Suprapubic skin (tissue), 4 donors: ENCODE measurements around the gene FBRSL1. TPM values are rescaled to one million over a fixed set of nuclear protein-coding genes. Genes with fewer than 3 reads are reported as not detected.

Source experiments
- DNase-seq, 2 donors: peaks; one replicate each; pipeline ENCODE4 v3.0.0-alpha.2; 2019; ENCODE audit warnings: low spot score in 2 of 2
- H3K27ac ChIP-seq: fragments of 200-600 bp; sonication (generic); one replicate; pipeline ENCODE4 v1.5.1; 2019
- H3K27me3 ChIP-seq: fragments of 200-600 bp; sonication (generic); one replicate; pipeline ENCODE4 v1.5.1; 2019
- H3K36me3 ChIP-seq: fragments of 200-600 bp; sonication (generic); one replicate; pipeline ENCODE4 v1.5.1; 2019
- H3K4me1 ChIP-seq: fragments of 200-600 bp; sonication (generic); one replicate; pipeline ENCODE4 v1.5.1; 2019
- H3K4me3 ChIP-seq: fragments of 200-600 bp; sonication (generic); one replicate; pipeline ENCODE4 v1.5.1; 2019; ENCODE audit warnings: mild to moderate bottlenecking
- H3K9me3 ChIP-seq: fragments of 200-600 bp; sonication (generic); one replicate; pipeline ENCODE4 v1.5.1; 2019
- CTCF ChIP-seq, 2 donors: fragments of 200-600 bp in 1 of 2; fragments of 450-650 bp in 1 of 2; sonication (generic) in 1 of 2; IDR thresholded peaks; one replicate each; pipeline ENCODE4 v1.5.1; 2016 to 2019; ENCODE audit warnings: antibody characterized with exemption in 2 of 2, mild to moderate bottlenecking in 1 of 2, moderate library complexity in 1 of 2
- EP300 ChIP-seq: sonication (generic); formaldehyde crosslinking; IDR thresholded peaks from one replicate; pipeline ENCODE4 v1.6.1; 2017; ENCODE audit warnings: antibody characterized with exemption
- POLR2A ChIP-seq, 2 donors: fragments of 450-650 bp; IDR thresholded peaks; one replicate each; pipeline ENCODE4 v1.6.1; 2017; ENCODE audit warnings: antibody characterized with exemption in 2 of 2, mild to moderate bottlenecking in 2 of 2, moderate library complexity in 2 of 2
- POLR2AphosphoS5 ChIP-seq, 3 donors: sonication (generic); formaldehyde crosslinking; IDR thresholded peaks; one replicate each; pipeline ENCODE4 v1.6.1; 2017; ENCODE audit warnings: antibody characterized with exemption in 3 of 3
- WGBS: methylation state at CpG from one replicate; pipeline ENCODE4 v1.1.5; 2018; 5-methylcytosine and 5-hydroxymethylcytosine counted together
- total RNA-seq, 4 donors: library from RNA; depleted of rRNA; stranded (reverse); fragments of >200 nt; gene quantifications; one replicate each; pipeline ENCODE4 v1.1.0, GENCODE V29; 2016

FBRSL1 gene
- total RNA-seq, 4 donors from 2014 or later = 26.0 to 33.7 (median 27.2) TPM

GRCh38 chr12:132555686-132556085, 65.7 kb downstream of the FBRSL1 start:
- Histone ChIP-seq H3K27me3 (no peaks in the 10 kb centered on the region), H3K27ac (no peak overlapping the region), H3K4me1 (peaks cover 16% of the 10 kb centered on the region), H3K9me3 (no peaks in the 10 kb centered on the region), H3K4me3 (no peak overlapping the region), H3K36me3 (peaks cover 34% of the 10 kb centered on the region)
- DNase-seq = no peak
- TF ChIP-seq POLR2AphosphoS5 (IDR thresholded peaks at IDR 0.05) (no peak), EP300 (no peak), POLR2A (IDR thresholded peaks at IDR 0.05) (no peak), CTCF (IDR thresholded peaks at IDR 0.05) (no peak)
- 94% methylated on average over 13 of the region's 13 CpGs for WGBS

DNA sequence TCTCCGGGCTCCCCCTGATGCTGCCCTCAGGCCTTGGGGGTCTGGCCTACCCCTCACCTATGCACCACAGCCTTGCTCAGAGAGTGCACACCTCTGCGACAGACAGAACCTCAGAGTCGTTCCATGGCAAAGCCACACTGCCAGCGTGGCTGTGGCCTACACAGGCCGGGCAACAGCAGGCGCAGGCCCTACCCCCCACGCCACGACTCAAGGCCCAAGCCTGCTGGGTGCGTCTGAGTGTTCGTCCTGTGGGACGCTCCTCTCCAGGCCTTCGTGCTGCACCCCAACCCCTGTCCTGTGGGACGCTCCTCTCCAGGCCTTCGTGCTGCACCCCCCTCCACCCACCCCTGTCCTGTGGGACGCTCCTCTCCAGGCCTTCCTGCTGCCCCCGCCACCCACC, 66.3 kb downstream of the FBRSL1 start:
- Histone ChIP-seq H3K4me3 (no peak overlapping the region), H3K4me1 (peaks cover 21% of the 10 kb centered on the region), H3K27ac (no peak overlapping the region), H3K36me3 (peaks cover 29% of the 10 kb centered on the region), H3K9me3 (no peaks in the 10 kb centered on the region), H3K27me3 (no peaks in the 10 kb centered on the region)
- WGBS = 87% methylated on average over 8 of the region's 16 CpGs
- TF ChIP-seq POLR2AphosphoS5 (IDR thresholded peaks at IDR 0.05) = no peak
- no peak for TF ChIP-seq CTCF (IDR thresholded peaks at IDR 0.05)
- no peak for TF ChIP-seq EP300
- TF ChIP-seq POLR2A (IDR thresholded peaks at IDR 0.05) = no peak
- DNase-seq = no peak

- DNase-seq = no peak
- TF ChIP-seq CTCF (IDR thresholded peaks at IDR 0.05) (no peak), POLR2A (IDR thresholded peaks at IDR 0.05) (no peak)
- 96% methylated on average over 4 of the region's 17 CpGs for WGBS
Observed at GRCh38 chr12:132556801-132557200, 66.8 kb downstream of the FBRSL1 start.

DNA sequence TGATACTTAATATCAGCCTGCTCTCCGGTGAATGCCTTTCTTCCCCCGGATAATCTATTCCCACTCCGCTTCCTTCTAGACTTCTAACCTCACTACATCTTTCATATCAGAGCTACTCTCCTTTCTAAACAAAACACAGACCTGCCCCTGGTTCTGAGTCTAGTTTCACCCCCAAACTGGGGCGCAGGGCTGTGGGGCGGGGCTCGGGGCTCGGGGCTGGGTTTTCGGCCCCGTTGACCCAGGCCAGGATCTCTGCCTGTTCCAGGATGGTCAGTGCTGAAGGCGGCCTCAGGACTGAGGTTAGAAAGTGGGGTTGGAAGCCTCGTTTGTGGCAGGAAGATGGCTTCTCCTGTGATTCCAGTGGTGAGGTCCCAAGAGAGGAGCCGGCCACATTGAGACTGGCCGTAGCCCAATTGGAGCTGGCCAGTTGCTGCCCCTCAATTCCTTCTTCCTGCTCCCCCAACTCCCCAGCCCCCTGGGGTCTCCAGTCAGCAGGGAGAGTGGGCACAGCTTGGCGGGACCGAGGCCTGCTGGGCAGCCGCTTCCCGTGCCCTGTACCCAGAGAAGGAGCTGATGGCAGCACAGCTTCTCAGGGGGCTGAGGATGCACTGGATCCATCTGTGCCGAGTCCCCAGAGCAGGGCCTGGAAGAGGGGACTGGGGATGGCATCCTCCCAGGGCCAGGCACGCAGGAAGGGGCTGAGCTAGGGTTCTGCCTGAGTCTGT, 67.5 kb downstream of the FBRSL1 start:
- DNase-seq = no peak
- H3K9me3 ChIP-seq = no peaks in the 10 kb centered on the region
- no peaks in the 10 kb centered on the region for H3K27me3 ChIP-seq
- no peak overlapping the region for H3K4me3 ChIP-seq
- peaks cover 18% of the 10 kb centered on the region for H3K36me3 ChIP-seq
- peaks cover 25% of the 10 kb centered on the region for H3K4me1 ChIP-seq
- no peak overlapping the region for H3K27ac ChIP-seq
- TF ChIP-seq POLR2AphosphoS5 (IDR thresholded peaks at IDR 0.05) (no peak), CTCF (IDR thresholded peaks at IDR 0.05) (no peak), EP300 (no peak), POLR2A (IDR thresholded peaks at IDR 0.05) (no peak)
- WGBS = 98% methylated on average over 7 of the region's 19 CpGs

More at GRCh38 chr12:132556801-132557200, 66.8 kb downstream of the FBRSL1 start:
- peaks cover 25% of the 10 kb centered on the region for H3K36me3 ChIP-seq
- H3K27ac ChIP-seq = no peak overlapping the region
- H3K4me1 ChIP-seq = peaks cover 25% of the 10 kb centered on the region
- H3K27me3 ChIP-seq = no peaks in the 10 kb centered on the region
- no peaks in the 10 kb centered on the region for H3K9me3 ChIP-seq
- no peak overlapping the region for H3K4me3 ChIP-seq

- peaks cover 10% of the 10 kb centered on the region for H3K36me3 ChIP-seq
- WGBS = 86% methylated on average over 21 of the region's 35 CpGs
- peaks cover 25% of the 10 kb centered on the region for H3K4me1 ChIP-seq
- no peak overlapping the region for H3K4me3 ChIP-seq
- DNase-seq = no peak
- H3K27ac ChIP-seq = no peak overlapping the region
- TF ChIP-seq POLR2A (IDR thresholded peaks at IDR 0.05) (no peak), POLR2AphosphoS5 (IDR thresholded peaks at IDR 0.05) (no peak), EP300 (no peak), CTCF (IDR thresholded peaks at IDR 0.05) (no peak)
- H3K27me3 ChIP-seq = no peaks in the 10 kb centered on the region
- no peaks in the 10 kb centered on the region for H3K9me3 ChIP-seq
Observed at GRCh38 chr12:132558042-132558856, 68.3 kb downstream of the FBRSL1 start.
